Measurements from ENCODE around the gene CADM2.

The CADM2 gene

GRCh38 chr3:85321892-85322291 lies 363.1 kb downstream of the CADM2 start:
- no peak for DNase-seq (ENCODE audit: low read depth)

GRCh38 chr3:85330071-85330470 lies 371.3 kb downstream of the CADM2 start:
- no peak for DNase-seq (ENCODE audit: low read depth)

GRCh38 chr3:85337895-85338294 lies 379.1 kb downstream of the CADM2 start:
- DNase-seq (ENCODE audit: low read depth): no peak

GRCh38 chr3:85342915-85343314 lies 384.1 kb downstream of the CADM2 start:
- DNase-seq (ENCODE audit: low read depth): no peak

- no peak for DNase-seq (ENCODE audit: low read depth)
Measured at GRCh38 chr3:85355572-85355971, 396.8 kb downstream of the CADM2 start.

- no peak for DNase-seq (ENCODE audit: low read depth)
Measured at GRCh38 chr3:85360742-85361387, 402.1 kb downstream of the CADM2 start.

GRCh38 chr3:85364296-85364909 lies 405.6 kb downstream of the CADM2 start:
- no peak for DNase-seq (ENCODE audit: low read depth)

- no peak for DNase-seq (ENCODE audit: low read depth)
Measured at GRCh38 chr3:85370341-85370740, 411.6 kb downstream of the CADM2 start.

GRCh38 chr3:85376131-85376530 lies 417.3 kb downstream of the CADM2 start:
- no peak for DNase-seq (ENCODE audit: low read depth)

GRCh38 chr3:85377115-85377514 lies 418.3 kb downstream of the CADM2 start:
- DNase-seq (ENCODE audit: low read depth): no peak

- no peak for DNase-seq (ENCODE audit: low read depth)
Measured at GRCh38 chr3:85384372-85384771, 425.6 kb downstream of the CADM2 start.

- DNase-seq (ENCODE audit: low read depth): no peak
Measured at GRCh38 chr3:85387913-85388505, 429.2 kb downstream of the CADM2 start.

- DNase-seq (ENCODE audit: low read depth): no peak
Measured at GRCh38 chr3:85394424-85394823, 435.6 kb downstream of the CADM2 start.

- no peak for DNase-seq (ENCODE audit: low read depth)
Measured at GRCh38 chr3:85397434-85397833, 438.6 kb downstream of the CADM2 start.

GRCh38 chr3:85426121-85426520 lies 467.3 kb downstream of the CADM2 start:
- no peak for DNase-seq (ENCODE audit: low read depth)

GRCh38 chr3:85427467-85427866 lies 468.7 kb downstream of the CADM2 start:
- DNase-seq (ENCODE audit: low read depth): no peak

GRCh38 chr3:85432081-85432480 lies 473.3 kb downstream of the CADM2 start:
- DNase-seq (ENCODE audit: low read depth): no peak

- DNase-seq (ENCODE audit: low read depth): no peak
Measured at GRCh38 chr3:85433319-85433718, 474.5 kb downstream of the CADM2 start.

- DNase-seq (ENCODE audit: low read depth): no peak
Measured at GRCh38 chr3:85455561-85456200, 496.9 kb downstream of the CADM2 start.

- no peak for DNase-seq (ENCODE audit: low read depth)
Measured at GRCh38 chr3:85474241-85474640, 515.5 kb downstream of the CADM2 start.

GRCh38 chr3:85475346-85475745 lies 516.6 kb downstream of the CADM2 start:
- no peak for DNase-seq (ENCODE audit: low read depth)

GRCh38 chr3:85476891-85477495 lies 518.2 kb downstream of the CADM2 start:
- no peak for DNase-seq (ENCODE audit: low read depth)
